Lower leg skin (tissue), 3 donors: ENCODE measurements around the gene ADCY6.

ENCODE experiments used
- POLR2A ChIP-seq, 2 donors: fragments of 450-650 bp; IDR thresholded peaks; one replicate each; pipeline ENCODE4 v1.6.1; 2016 to 2017; ENCODE audit warnings: antibody characterized with exemption in 2 of 2, mild to moderate bottlenecking in 1 of 2, moderate library complexity in 1 of 2
- TF ChIP-seq, protein P1 (sequence below), 3 donors: fragments of 450-650 bp; IDR thresholded peaks; one replicate each; pipeline ENCODE4 v1.5.1; 2016; ENCODE audit warnings: antibody characterized with exemption in 3 of 3, mild to moderate bottlenecking in 3 of 3, moderate library complexity in 2 of 3

DNA sequence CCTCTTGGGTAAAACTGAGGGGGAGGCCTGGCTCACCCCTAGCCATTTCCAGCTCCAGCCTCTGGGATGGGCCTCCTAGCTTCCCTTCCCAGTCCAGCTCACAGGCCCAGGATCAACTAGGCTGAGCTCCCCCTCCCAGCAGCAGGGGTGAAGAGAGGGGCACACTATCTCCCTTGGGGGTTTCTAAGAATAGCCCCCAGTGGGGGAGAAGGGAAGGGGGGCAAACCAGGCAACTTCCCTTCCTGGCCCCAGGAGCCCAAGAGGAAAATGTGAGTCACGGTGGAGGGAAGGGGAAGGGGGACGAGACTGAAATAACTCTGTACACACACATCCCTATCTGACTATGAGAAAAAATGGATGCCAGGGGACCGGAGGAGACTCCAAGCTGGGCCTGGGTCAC, 9.0 kb downstream of the ADCY6 start:
- no peak for TF ChIP-seq POLR2A (IDR thresholded peaks at IDR 0.05)
- TF ChIP-seq, protein P1, sequence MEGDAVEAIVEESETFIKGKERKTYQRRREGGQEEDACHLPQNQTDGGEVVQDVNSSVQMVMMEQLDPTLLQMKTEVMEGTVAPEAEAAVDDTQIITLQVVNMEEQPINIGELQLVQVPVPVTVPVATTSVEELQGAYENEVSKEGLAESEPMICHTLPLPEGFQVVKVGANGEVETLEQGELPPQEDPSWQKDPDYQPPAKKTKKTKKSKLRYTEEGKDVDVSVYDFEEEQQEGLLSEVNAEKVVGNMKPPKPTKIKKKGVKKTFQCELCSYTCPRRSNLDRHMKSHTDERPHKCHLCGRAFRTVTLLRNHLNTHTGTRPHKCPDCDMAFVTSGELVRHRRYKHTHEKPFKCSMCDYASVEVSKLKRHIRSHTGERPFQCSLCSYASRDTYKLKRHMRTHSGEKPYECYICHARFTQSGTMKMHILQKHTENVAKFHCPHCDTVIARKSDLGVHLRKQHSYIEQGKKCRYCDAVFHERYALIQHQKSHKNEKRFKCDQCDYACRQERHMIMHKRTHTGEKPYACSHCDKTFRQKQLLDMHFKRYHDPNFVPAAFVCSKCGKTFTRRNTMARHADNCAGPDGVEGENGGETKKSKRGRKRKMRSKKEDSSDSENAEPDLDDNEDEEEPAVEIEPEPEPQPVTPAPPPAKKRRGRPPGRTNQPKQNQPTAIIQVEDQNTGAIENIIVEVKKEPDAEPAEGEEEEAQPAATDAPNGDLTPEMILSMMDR (IDR thresholded peaks at IDR 0.05): no peak
